Glutamatergic neuron (in vitro differentiated cells): ENCODE data around the gene CCDC33. TPM values are rescaled to one million over a fixed set of nuclear protein-coding genes. Genes with fewer than 3 reads are reported as not detected.
A peak's percentile ranks its signal among the peaks of the same experiment; 100 is the strongest.

ENCODE experiments used
- DNase-seq: peaks from one replicate; pipeline ENCODE4 v3.0.0; 2022
- H3K27ac Mint-ChIP-seq: one replicate; pipeline ENCODE4 v1.8.0; 2020; ENCODE audit warnings: mild to moderate bottlenecking, mixed read lengths, inconsistent platforms; ENCODE audit not compliant: unreplicated experiment
- H3K27me3 Mint-ChIP-seq: one replicate; pipeline ENCODE4 v1.8.0; 2020; ENCODE audit warnings: mild to moderate bottlenecking, moderate library complexity, mixed read lengths, inconsistent platforms; ENCODE audit not compliant: unreplicated experiment
- H3K36me3 Mint-ChIP-seq: one replicate; pipeline ENCODE4 v1.8.0; 2020; ENCODE audit warnings: mild to moderate bottlenecking, mixed read lengths, inconsistent platforms; ENCODE audit not compliant: unreplicated experiment
- H3K4me1 Mint-ChIP-seq: one replicate; pipeline ENCODE4 v1.8.0; 2020; ENCODE audit warnings: mild to moderate bottlenecking, low read depth, mixed read lengths, inconsistent platforms; ENCODE audit not compliant: unreplicated experiment
- H3K4me3 Mint-ChIP-seq: one replicate; pipeline ENCODE4 v1.8.0; 2020; ENCODE audit warnings: mild to moderate bottlenecking, mixed read lengths, inconsistent platforms; ENCODE audit not compliant: unreplicated experiment
- H3K9me3 Mint-ChIP-seq: one replicate; pipeline ENCODE4 v1.8.0; 2020; ENCODE audit warnings: mild to moderate bottlenecking, moderate library complexity, mixed read lengths, inconsistent platforms; ENCODE audit not compliant: unreplicated experiment
- CTCF ChIP-seq: fragments of 200-600 bp; sonication (generic); IDR thresholded peaks from one replicate; pipeline ENCODE4 v1.5.0; 2021; ENCODE audit not compliant: partially characterized antibody, unreplicated experiment
- total RNA-seq: library from RNA; stranded (reverse); fragmentation: NEBNext Ultra II Directional; extraction: Animal tissue kit (Norgen Biotek cat#: 25700); gene quantifications from one replicate; pipeline ENCODE4 v1.2.1, GENCODE V29; 2021; ENCODE audit not compliant: unreplicated experiment

The CCDC33 gene
- total RNA-seq, 1 donor from 2014 or later: 0.49 TPM

GRCh38 chr15:74202452-74203401, 33.4 kb upstream of the CCDC33 start, which contains the start of gene STRA6:
Gene STRA6, minus strand, starts transcription at chr15:74202787. Its CDS starts 520 bp downstream, at chr15:74202267.
- Mint-ChIP-seq H3K9me3 (peaks cover 11% of the 10 kb centered on the region), H3K4me1 (peaks cover 28% of the 10 kb centered on the region), H3K27me3 (peaks cover 2% of the 10 kb centered on the region), H3K4me3 (peak within 1 kb of the TSS; percentile 72), H3K27ac (peak within 1 kb of the TSS; percentile 48), H3K36me3 (no peaks in the 10 kb centered on the region)
- no peak for TF ChIP-seq CTCF
- no peak for DNase-seq

GRCh38 chr15:74203914-74204431, 32.2 kb upstream of the CCDC33 start:
- no peak for TF ChIP-seq CTCF
- no peak overlapping the region for H3K4me3 Mint-ChIP-seq
- peaks cover 33% of the 10 kb centered on the region for H3K4me1 Mint-ChIP-seq
- peaks cover 12% of the 10 kb centered on the region for H3K9me3 Mint-ChIP-seq
- DNase-seq: no peak
- H3K27me3 Mint-ChIP-seq: peaks cover 7% of the 10 kb centered on the region
- peaks cover 5% of the 10 kb centered on the region for H3K36me3 Mint-ChIP-seq
- no peak overlapping the region for H3K27ac Mint-ChIP-seq

- H3K36me3 Mint-ChIP-seq: peaks cover 5% of the 10 kb centered on the region
- H3K9me3 Mint-ChIP-seq: peaks cover 12% of the 10 kb centered on the region
- DNase-seq: no peak
- TF ChIP-seq CTCF: no peak
- H3K27me3 Mint-ChIP-seq: peaks cover 9% of the 10 kb centered on the region
- H3K27ac Mint-ChIP-seq: no peak overlapping the region
- H3K4me3 Mint-ChIP-seq: no peak overlapping the region
- peaks cover 32% of the 10 kb centered on the region for H3K4me1 Mint-ChIP-seq
Observed at GRCh38 chr15:74205582-74205947, 30.6 kb upstream of the CCDC33 start.

- Mint-ChIP-seq H3K27ac (no peak overlapping the region), H3K9me3 (peaks cover 12% of the 10 kb centered on the region), H3K4me3 (no peak overlapping the region), H3K36me3 (peaks cover 5% of the 10 kb centered on the region), H3K4me1 (peaks cover 24% of the 10 kb centered on the region), H3K27me3 (peaks cover 6% of the 10 kb centered on the region)
- DNase-seq: no peak
- TF ChIP-seq CTCF: no peak
Observed at GRCh38 chr15:74206801-74207281, 29.3 kb upstream of the CCDC33 start.
